Breast epithelium (tissue), 3 donors: ENCODE data around the gene CPA5.

ENCODE experiments used
- POLR2A ChIP-seq: fragments of 450-650 bp; IDR thresholded peaks from one replicate; pipeline ENCODE4 v1.6.1; 2016; ENCODE audit warnings: antibody characterized with exemption, mild to moderate bottlenecking, moderate library complexity
- POLR2AphosphoS5 ChIP-seq, 3 donors: sonication (generic); formaldehyde crosslinking; IDR thresholded peaks; one replicate each; pipeline ENCODE4 v1.6.1; 2017; ENCODE audit warnings: antibody characterized with exemption in 3 of 3
- TF ChIP-seq, protein P1 (sequence below), 3 donors: fragments of 450-650 bp; IDR thresholded peaks; one replicate each; pipeline ENCODE4 v1.5.1; 2016 to 2017; ENCODE audit warnings: antibody characterized with exemption in 3 of 3, mild to moderate bottlenecking in 3 of 3, moderate library complexity in 3 of 3

DNA sequence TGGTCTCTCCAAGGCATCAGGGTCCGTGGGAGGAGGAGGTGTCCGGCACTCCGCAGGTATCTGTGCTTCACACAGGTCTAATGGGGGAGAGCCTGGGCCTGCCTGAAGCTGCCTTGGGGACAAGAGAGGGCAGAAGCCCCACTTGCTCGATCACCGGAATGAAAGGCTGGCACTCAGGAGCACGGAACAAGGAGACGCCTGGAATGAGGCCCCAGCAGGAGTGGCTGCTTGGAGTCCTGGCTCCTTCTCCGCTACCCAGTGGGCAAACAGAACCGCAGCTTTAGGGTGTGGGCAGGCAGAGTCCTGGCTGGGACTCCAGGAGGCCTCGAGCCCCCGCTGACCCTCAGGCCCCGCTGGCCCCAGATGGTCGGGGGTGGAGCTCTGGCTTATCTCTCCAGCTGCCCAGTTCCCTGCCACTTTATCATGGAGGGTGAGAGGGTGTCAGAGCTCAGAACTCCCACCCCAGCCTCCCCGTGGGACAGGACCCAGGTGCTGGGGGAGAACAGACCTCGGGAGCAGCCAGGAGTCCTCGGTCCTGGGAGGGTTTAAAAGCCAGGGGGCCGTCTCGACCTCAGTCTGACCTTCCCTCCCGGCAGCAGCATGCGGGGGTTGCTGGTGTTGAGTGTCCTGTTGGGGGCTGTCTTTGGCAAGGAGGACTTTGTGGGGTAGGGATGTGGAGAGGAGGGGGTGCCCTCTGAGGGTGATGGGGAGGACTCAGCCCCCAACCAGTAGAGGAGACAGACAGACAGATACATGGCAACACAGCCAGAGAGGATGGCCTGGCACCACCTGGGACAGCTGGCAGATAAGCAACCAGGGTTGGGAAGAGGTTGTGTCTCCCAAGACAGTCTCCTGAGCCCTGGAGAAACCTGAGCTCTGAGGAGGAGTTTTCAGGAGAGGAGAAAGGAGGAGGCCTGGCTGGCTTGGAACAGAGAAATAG lies 35.6 kb downstream of the CPA5 start, which contains the start of gene CPA1:
- TF ChIP-seq, protein P1, sequence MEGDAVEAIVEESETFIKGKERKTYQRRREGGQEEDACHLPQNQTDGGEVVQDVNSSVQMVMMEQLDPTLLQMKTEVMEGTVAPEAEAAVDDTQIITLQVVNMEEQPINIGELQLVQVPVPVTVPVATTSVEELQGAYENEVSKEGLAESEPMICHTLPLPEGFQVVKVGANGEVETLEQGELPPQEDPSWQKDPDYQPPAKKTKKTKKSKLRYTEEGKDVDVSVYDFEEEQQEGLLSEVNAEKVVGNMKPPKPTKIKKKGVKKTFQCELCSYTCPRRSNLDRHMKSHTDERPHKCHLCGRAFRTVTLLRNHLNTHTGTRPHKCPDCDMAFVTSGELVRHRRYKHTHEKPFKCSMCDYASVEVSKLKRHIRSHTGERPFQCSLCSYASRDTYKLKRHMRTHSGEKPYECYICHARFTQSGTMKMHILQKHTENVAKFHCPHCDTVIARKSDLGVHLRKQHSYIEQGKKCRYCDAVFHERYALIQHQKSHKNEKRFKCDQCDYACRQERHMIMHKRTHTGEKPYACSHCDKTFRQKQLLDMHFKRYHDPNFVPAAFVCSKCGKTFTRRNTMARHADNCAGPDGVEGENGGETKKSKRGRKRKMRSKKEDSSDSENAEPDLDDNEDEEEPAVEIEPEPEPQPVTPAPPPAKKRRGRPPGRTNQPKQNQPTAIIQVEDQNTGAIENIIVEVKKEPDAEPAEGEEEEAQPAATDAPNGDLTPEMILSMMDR (IDR thresholded peaks at IDR 0.05) = no peak
- TF ChIP-seq POLR2A (no peak), POLR2AphosphoS5 (IDR thresholded peaks at IDR 0.05) (no peak)
